Lung (tissue), 12 donors: ENCODE results near the gene ZNF516. TPM values are rescaled to one million over a fixed set of nuclear protein-coding genes. Genes with fewer than 3 reads are reported as not detected.

Experiments used
- ATAC-seq: fragments of 200-7000 bp; cut with Tn5 transposase; one replicate; pipeline ENCODE4 v1.9.1; 2020; ENCODE audit warnings: moderate number of reproducible peaks; ENCODE audit not compliant: insufficient read depth, low FRiP score
- DNase-seq, 3 donors: peaks; one replicate each; pipeline ENCODE4 v3.0.0-alpha.2; 2013 to 2017
- H3K27ac ChIP-seq, 2 donors: one replicate each; pipeline ENCODE4 v1.5.1; 2013; ENCODE audit warnings: mild to moderate bottlenecking in 2 of 2, moderate library complexity in 2 of 2, control low read depth in 1 of 2, inconsistent platforms in 1 of 2, low read depth in 1 of 2, low read length in 1 of 2
- H3K27me3 ChIP-seq, 3 donors: one replicate each; pipeline ENCODE4 v1.5.1; 2013; ENCODE audit warnings: low read length in 2 of 3; ENCODE audit not compliant: control insufficient read depth in 3 of 3, insufficient read depth in 3 of 3
- H3K36me3 ChIP-seq, 4 donors: one replicate each; pipeline ENCODE4 v1.5.1; 2013; ENCODE audit warnings: low read length in 4 of 4, mild to moderate bottlenecking in 1 of 4, moderate library complexity in 1 of 4; ENCODE audit not compliant: control insufficient read depth in 4 of 4, insufficient read depth in 4 of 4
- H3K4me1 ChIP-seq, 5 donors: one replicate each; pipeline ENCODE4 v1.5.1; 2013; ENCODE audit warnings: low read length in 5 of 5, mild to moderate bottlenecking in 2 of 5, moderate library complexity in 1 of 5; ENCODE audit not compliant: control insufficient read depth in 5 of 5, insufficient read depth in 5 of 5
- H3K4me3 ChIP-seq: one replicate; pipeline ENCODE4 v1.5.1; 2013; ENCODE audit warnings: mild to moderate bottlenecking, control low read depth, moderate library complexity
- H3K9ac ChIP-seq, 2 donors: one replicate each; pipeline ENCODE4 v1.5.1; 2013; ENCODE audit warnings: low read length in 2 of 2, control low read depth in 1 of 2; ENCODE audit not compliant: insufficient read depth in 1 of 2
- H3K9me3 ChIP-seq, 4 donors: one replicate each; pipeline ENCODE4 v1.5.1; 2013; ENCODE audit warnings: low read length in 3 of 4, mild to moderate bottlenecking in 1 of 4, moderate library complexity in 1 of 4; ENCODE audit not compliant: control insufficient read depth in 4 of 4, insufficient read depth in 3 of 4
- CTCF ChIP-seq: IDR thresholded peaks from 2 replicates; pipeline ENCODE4 v1.5.1; 2012; ENCODE audit warnings: mild to moderate bottlenecking; ENCODE audit errors: control extremely low read depth, extremely low read depth
- WGBS, 2 donors: extraction: QIAGEN DNeasy Blood & Tissue Kit; methylation state at CpG; one replicate each; pipeline ENCODE4 v1.1.7; 2013; 5-methylcytosine and 5-hydroxymethylcytosine counted together
- polyA plus RNA-seq, 2 donors: library from polyadenylated mRNA; stranded (reverse); fragments of 200-250 nt; gene quantifications; one replicate each; pipeline ENCODE4 v1.2.1, GENCODE V29; 2013
- total RNA-seq, 2 donors: library from RNA; depleted of rRNA in 1 of 2; stranded (reverse); fragments of >200 nt in 1 of 2; gene quantifications; one replicate each; pipeline ENCODE4 v1.2.1, GENCODE V29; 2014 to 2021
- donor health status: control.
- donor health status: control.
- donor health status: Bipolar disorder and iron deficiency.
- donor health status: healthy.
- donor health status: DM: yes; HTN: yes; CAD: no.

ZNF516 gene
- total and polyA plus RNA-seq, 4 donors, result 7.7 to 45.4 (median 26.4) TPM

- H3K4me3 ChIP-seq, result no peak overlapping the region
- TF ChIP-seq CTCF, result no peak
- peaks cover 0 to 45% (median 19%) of the 10 kb centered on the region in 5 donors for H3K4me1 ChIP-seq
- H3K36me3 ChIP-seq, result no peaks in the 10 kb centered on the region
- H3K9me3 ChIP-seq, result no peaks in the 10 kb centered on the region
- no peak overlapping the region for H3K9ac ChIP-seq
- no peak overlapping the region for H3K27ac ChIP-seq
- 56 to 75% methylated on average over 2 of the region's 2 CpGs for WGBS, 2 donors
- peak in 1 of 3 donors; percentile 40 for DNase-seq
- no peak for ATAC-seq
- no peaks in the 10 kb centered on the region for H3K27me3 ChIP-seq
Measured at GRCh38 chr18:76524477-76524876, 29.4 kb upstream of the ZNF516 start.

- Histone ChIP-seq H3K36me3 (no peaks in the 10 kb centered on the region), H3K27me3 (no peaks in the 10 kb centered on the region), H3K9me3 (no peaks in the 10 kb centered on the region), H3K4me1 (peaks cover 0 to 41% (median 13%) of the 10 kb centered on the region in 5 donors), H3K4me3 (no peak overlapping the region), H3K9ac (no peak overlapping the region), H3K27ac (no peak overlapping the region)
- ATAC-seq (no peak), DNase-seq (no peak)
- no peak for TF ChIP-seq CTCF
- 89 to 92% methylated on average over 1 of the region's 1 CpG for WGBS, 2 donors
Measured at GRCh38 chr18:76522551-76522950, 27.5 kb upstream of the ZNF516 start.

DNA sequence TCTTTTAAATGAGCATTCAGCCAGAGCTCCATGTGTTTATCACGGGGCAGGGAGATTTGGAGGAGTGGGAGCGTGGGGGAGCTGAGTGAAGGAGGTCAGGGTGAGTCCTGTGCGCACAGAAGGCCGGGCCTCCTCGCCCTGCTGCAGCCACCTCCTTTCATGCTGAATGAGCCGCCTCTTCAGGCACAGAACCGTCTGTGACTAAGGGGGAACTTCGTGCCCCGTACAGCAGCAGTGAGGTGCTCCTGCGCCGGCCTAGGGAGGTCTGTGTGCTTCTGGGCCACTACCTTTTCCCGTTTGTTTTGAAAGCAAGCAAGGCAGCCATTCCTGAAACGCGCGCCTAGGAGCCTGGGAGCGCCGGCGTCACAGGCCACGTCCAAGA is 27.1 kb upstream of the ZNF516 start:
- WGBS, 2 donors, result 86 to 91% methylated on average over 19 of the region's 19 CpGs
- DNase-seq (peak in 1 of 3 donors; percentile 44), ATAC-seq (no peak)
- no peaks in the 10 kb centered on the region for H3K27me3 ChIP-seq
- H3K9me3 ChIP-seq, result no peaks in the 10 kb centered on the region
- H3K36me3 ChIP-seq, result no peaks in the 10 kb centered on the region
- no peak overlapping the region for H3K4me3 ChIP-seq
- H3K9ac ChIP-seq, result peak overlapping the region in 1 of 2 donors; percentile 9
- H3K27ac ChIP-seq, result no peak overlapping the region
- no peak for TF ChIP-seq CTCF
- peaks cover 0 to 42% (median 12%) of the 10 kb centered on the region in 5 donors for H3K4me1 ChIP-seq
